Stimulated activated CD4-positive, alpha-beta T cell treated with anti-CD3 and anti-CD28 coated beads, TNF-alpha, amount 100 ng/mL, for 1 hour (primary cell): Measurements from ENCODE around the gene PPP1R7.

Experiments
- DNase-seq, 3 donors: peaks; one replicate each; pipeline ENCODE4 v3.0.0-alpha.2; 2020; ENCODE audit warnings: low read depth in 3 of 3, low spot score in 1 of 3

The PPP1R7 gene

DNA sequence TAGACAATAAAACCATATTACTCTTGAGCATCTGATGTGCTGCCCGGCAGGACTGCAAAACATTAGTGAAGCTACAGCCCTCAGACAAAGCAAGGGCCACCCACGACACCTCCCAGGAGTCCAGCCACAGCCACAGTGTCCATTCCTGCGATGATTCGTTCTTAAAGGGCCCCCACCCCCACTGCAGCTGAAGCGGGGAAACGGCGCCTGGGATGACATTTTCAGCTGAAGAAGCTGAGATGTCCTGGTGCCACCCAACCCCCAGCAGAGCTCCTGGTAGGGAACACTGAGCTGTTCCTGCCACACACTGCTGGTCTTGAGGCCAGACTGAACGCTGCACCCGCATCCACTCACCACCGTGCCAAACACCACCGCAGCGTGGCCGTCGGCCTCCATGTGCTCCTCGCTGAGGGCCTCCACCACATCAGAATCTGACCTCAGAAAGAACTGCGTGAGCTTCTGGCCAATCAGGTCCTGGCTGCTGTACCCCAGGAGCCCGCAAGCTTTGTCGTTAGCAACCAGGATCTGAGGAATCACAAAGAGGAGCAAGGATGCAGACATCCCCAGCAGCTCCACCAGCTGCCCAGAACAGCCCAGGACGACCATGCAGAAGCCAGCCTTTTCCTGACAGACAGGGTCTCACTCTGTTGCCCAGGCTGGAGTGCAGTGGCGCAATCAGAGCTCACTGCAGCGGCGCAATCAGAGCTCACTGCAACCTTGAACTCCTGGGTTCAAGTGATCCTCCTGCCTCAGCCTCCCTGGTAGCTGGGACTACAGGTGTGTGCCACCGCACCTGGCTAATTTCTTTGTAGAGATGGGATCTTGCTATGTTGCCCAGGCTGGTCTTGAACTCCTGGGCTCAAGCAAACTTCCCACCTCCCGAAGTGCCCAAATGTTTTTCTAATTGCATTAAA, 10.5 kb upstream of the PPP1R7 start:
- no peak for DNase-seq

GRCh38 chr2:241140445-241140840, 9.8 kb upstream of the PPP1R7 start:
- no peak for DNase-seq

DNA sequence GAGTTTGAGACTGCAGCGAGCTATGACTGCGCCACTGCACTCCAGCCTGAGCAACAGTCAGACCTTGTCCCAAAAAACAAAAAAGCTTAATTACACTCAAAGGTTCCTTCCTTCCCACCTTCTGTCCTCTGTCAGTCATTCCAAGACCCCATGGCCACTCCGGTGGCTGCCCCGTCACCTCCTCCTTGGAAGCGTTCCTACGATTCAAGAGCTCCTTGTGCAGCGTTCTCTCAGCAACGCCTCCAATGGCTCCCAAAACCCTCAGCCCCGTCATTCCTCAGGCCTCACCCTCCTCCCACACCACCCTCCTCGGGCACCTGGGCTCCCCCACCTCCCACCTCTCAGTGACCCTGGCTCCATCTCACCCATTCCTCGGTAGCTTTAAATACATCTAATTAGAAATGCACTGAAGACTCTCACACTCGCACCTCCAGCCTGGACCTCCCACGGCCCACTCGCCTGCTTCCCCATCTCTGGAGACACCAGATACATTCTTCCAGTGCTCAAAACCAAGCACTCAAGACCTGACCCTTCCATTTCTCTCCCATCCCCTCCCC, 9.0 kb upstream of the PPP1R7 start:
- no peak for DNase-seq

DNA sequence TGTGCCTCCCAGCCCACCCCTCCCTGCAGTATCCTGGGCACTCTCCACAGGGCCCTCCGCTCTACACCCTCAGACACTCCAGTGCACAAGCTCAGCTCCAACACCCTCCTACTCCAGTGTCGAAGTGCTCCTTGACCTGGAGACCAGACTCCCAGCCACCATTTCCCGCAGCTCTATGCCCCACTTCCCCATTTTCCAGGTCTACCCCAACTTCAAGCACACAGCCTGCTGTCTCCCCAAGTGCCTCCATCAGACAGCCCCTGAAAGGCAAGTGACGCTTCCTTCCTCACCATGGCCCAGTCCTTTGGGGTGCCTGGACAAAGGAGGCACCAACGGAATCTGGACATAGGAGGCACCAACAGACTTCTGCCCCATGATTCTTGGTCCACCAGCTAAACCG, 8.2 kb upstream of the PPP1R7 start:
- DNase-seq: no peak

- no peak for DNase-seq
Measured at GRCh38 chr2:241142593-241142992, 7.7 kb upstream of the PPP1R7 start.

DNA sequence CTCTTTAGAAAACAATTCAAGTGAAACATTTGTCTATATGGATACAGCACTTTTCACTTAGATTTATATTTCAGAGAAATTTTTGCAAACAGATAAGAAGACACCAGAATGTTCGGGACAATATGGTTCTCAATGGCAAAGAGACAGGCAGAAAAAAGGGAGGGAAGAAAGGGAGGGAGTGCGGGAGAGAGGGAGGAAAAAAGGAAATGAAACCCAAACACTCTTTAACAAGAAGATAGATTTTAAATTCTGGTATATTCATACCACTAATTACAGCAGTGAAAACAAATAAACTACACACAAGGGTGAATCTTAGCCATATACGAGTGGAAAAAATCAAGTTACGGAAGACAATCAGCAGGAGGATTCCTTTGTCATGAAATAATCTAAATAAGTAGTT, 4.0 kb upstream of the PPP1R7 start:
- DNase-seq: no peak

DNA sequence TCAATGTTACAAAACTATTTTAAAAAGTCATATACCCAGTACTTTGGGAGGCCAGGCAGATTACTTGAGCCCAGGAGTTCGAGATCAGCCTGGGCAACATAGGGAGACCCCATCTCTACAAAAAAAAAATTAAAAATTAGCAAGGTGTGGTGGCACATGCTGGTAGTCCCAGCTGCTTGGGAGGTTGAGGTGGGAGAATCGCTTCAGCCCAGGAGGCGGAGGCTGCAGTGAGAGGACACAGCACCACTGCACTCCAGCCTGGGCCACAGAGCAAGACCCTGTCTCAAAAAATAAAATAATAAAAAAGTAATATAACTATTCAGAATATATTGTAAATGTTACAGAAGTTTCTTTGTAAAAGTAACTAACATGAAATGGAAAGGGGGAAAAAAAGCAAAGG, 2.9 kb upstream of the PPP1R7 start:
- no peak for DNase-seq

DNA sequence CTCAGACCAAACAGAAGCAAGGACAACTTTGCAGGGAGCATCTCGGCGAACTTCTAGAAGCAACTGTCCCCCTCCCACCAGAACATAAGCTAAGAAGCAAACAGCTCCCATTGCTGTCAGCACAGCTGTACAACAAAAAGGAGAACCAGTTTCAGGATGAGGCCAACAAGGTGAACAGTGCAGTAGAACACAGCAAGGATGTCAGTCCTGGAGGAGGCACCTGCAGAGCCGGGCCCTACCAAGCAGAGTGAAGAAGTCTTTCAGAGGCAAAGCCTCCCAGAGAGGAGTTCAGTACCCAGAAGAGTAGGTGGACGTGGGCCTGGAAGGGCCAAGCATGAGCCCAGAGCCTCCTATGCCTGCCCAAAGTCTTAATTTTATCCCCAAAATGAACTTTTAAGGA, 2.0 kb upstream of the PPP1R7 start:
- no peak for DNase-seq

DNA sequence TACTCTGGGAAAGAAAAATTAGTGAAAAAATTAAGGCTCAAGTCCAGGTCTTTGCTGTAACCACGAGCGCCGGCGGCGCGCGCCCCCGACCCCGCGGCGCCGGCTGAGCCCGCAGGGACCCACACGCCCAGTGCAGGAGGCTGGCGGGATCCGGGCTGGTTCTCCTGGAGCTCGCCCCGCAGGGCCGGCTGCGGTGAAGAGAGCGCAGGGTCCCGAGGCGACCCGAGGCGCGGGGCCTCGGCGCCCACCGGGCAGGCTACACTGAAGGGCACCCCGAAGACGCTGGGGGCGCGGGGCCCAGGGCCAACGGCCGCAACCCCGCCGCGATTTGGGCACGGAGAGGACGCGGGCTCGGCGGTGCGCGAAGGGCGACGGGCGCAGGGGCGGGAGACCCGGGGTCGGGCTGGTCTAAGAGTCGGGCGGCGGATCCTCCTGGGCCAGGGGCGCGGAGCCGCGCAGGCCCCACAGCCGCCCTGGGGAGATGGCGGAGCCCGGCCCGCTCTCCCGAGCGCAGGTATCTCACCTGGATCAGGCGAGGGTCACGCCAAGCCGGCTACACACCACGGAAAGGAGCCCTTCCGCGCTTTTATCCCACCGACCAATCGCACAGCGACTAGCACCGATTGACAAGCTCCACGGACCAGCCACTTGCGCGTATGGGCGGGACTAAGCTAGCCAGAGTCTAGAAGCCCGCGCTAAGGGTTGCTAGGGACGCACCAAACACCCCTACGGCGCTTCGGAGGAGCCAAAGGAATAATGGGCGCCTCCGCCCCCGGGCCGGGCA, 1.2 kb upstream of the PPP1R7 start, which contains the start of gene PASK:
PASK (minus strand) TSS at position 582 of the 784 bp plus-strand sequence. CDS start 6,440 bp downstream, outside the sequence.
- peak; percentile 79 to 83 (median 81) for DNase-seq

DNA sequence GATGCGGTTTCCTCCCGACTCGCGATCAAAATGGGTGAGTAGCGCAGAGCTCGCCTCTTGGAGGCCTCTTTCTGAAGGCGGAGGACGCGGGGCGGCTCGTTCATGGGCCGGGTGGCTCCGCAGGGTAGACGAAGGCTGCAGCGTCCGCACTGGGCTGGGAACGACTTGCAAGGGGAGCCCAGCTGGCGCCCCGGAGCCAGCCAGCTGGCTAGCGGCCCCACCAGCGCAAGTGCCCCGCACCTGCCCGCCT, 667 bp upstream of the PPP1R7 start:
- DNase-seq: no peak

- no peak for DNase-seq
Measured at GRCh38 chr2:241150660-241151530, 628 bp downstream of the PPP1R7 start.

DNA sequence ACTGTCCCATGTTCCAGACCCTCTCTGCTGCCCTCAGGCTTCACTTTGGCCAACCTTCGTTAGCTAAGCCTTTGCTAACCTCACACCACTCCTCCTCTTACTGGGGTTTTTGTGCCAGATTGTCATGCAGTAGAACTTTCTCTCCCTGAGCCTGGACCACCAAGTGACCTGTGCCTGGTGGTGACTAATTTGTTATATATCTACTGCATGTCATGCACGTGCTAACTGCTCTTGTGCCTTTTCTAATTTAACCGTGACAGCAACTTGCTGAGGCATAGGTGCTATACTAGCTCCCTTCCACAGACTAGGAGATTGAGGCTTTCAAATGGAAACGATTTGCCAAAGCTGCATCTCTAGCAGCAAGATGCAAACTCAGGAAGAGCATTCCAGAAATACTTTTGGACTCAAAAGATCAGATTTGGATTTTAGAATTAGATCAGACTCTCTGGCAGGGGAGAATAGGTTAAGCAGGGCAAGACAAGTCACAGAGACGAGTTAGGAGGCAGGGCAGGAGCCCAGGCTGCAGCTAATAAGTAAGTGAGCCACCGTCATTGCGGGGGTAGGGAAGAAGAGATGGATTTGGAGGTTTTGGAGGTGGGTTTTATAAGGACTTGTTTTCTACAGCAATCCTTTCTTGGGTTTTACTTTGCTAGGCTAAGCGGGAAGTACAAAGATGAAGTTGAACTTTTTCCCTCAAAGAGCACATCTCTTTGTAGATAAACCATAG, 1.8 kb downstream of the PPP1R7 start:
- DNase-seq: no peak

DNA sequence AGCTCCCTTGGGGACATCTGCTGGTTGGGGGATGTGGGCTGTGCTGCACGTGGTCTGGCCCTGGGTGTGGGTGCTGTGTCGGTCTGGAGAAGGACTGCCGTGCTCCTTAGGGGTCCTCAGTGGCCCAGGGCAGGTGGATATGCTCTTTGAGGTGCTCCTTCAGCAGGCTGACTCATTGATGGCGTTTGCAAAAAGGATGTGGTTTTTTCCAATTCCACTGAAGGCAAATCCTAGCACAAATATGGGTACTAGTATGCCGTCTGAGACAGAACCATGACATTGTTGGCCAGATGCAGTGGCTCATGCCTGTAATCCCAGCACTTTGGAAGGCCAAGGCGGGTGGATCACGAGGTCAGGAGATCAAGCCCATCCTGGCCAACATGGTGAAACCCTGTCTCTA, 3.3 kb downstream of the PPP1R7 start:
- DNase-seq: no peak

DNA sequence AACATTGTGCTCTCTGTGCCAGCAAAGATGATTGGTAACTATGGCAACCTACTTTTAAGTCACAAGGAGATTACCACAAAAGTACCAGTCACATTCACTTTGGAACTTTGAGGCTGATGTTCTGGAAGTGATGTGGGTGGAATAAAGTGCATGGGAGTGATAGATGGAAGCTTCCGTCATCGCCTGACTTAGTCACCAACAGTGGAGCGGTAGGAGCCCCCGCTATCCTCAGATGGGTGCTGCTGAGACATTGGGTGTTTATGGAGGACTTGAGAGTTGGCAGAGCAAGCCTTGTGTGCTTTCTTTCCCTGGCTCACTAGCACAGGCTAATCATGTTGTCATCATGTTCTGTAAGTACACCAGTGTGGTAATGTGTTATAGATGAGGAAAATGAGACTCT, 4.6 kb downstream of the PPP1R7 start:
- DNase-seq: no peak

DNA sequence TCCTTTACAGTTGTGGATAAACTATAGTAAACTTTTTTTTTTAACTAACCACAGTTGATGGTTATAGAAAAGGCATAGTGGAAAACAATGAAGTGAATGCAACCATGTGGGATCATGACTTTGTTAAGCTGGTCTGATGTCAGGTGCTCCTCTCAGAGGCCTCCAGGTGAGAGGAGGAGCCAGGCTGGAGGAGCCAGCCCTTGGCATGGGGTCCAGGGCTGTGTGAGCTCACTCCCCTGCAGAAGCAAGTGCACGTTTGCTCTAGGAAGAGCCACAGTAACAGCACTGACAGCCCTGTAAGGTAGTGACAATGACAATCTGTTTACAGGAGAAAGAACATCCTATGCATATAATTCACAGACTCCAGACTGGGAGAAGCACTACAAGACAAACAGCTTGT, 5.7 kb downstream of the PPP1R7 start:
- DNase-seq: no peak

DNA sequence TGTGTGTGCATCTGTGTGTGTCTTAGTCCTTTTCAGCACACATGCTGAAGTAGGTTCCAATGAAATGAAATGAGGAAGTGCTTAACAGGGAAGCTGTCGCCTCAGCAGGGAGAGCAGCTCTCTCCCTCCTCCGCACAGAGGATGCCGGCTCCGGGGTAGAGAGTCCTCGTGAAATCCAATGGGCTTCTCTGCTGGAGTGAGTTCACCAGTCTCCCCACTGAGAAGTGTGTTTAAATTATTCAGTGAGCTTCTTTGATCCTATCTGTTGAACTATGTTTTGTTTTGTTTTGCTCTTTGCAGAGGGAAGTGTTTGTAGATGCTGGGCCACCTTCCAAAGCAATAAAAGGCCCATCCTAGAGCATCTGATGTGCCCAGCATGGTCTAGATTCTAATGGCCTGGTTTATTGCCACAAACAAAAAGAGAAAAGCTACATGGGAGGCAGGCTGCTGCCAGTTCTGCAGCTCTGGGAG, 6.7 kb downstream of the PPP1R7 start:
- DNase-seq: no peak

DNA sequence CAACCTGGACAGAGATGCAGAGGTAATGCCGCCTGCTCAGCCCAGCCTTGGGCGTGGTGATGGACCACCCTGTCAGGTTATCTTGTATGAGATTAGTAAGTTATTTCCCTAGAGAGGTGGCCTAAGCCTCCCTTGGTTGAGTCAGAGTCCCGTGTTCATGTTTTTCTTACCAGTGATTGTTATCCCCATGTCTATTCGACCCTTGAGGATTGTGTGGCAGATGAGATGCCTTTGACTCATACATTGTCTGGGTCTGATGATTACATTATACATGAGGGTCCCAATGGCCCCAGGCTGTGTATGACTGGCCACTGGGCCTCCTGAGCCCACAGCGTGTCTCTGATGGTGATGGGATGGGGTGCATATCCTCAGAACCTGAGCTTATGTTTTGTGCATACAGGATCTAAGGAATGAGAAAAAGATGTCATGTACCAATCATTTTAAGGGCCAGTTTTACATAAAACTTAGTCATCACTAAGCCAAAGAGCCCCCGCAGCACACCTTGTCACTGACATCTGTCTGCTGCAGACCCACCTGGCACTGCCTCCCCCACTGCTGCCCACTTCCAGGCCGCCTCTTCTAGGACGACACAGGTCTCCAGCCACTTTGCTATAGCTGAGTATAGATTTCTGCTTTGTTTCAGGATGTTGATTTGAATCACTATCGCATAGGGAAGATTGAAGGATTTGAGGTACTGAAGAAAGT, 7.7 kb downstream of the PPP1R7 start:
- no peak for DNase-seq

- no peak for DNase-seq
Measured at GRCh38 chr2:241158546-241158900, 8.3 kb downstream of the PPP1R7 start.

DNA sequence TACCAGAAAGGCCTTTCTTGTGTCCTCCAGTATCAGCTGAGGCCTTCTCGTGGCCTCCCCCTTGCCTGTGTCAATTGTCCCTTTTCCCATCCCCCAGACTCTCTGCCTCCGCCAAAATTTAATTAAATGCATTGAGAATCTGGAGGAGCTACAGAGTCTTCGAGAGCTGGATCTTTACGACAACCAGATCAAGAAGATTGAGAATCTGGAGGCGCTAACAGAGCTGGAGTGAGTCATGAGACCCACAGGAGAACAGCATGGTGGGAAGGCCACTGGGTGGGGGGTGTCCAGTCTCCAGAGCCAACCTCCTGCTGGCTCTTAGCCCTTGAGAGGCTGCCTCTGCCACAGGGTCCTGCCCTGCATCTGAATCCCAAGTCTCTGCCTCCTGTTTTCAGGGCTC, 8.8 kb downstream of the PPP1R7 start:
- DNase-seq: no peak

GRCh38 chr2:241160318-241160717, 10.1 kb downstream of the PPP1R7 start:
- no peak for DNase-seq
